GM19025 (cell line): ENCODE data around the gene GFRA4.
"Not testable (repeated sequence)": the region's sequence is repeated elsewhere in the genome, so short reads cannot be mapped to it uniquely, and the experiment has no call there.

Source experiments
- ATAC-seq: cut with Tn5 transposase; IDR thresholded peaks from one replicate; pipeline ENCODE4 v1.9.1; 2021; ENCODE audit warnings: mild to moderate bottlenecking, low read depth, moderate library complexity; ENCODE audit not compliant: unreplicated experiment

GFRA4 gene

GRCh38 chr20:3628502-3629314 is 34.5 kb downstream of the GFRA4 start:
- no peak for ATAC-seq

- no peak for ATAC-seq
Observed at GRCh38 chr20:3627476-3627875, 35.7 kb downstream of the GFRA4 start.

GRCh38 chr20:3622406-3622805 is 40.8 kb downstream of the GFRA4 start:
- no peak for ATAC-seq

GRCh38 chr20:3621111-3621510 is 42.1 kb downstream of the GFRA4 start:
- ATAC-seq: no peak

- no peak for ATAC-seq
Observed at GRCh38 chr20:3616250-3616649, 46.9 kb downstream of the GFRA4 start.

GRCh38 chr20:3615171-3615840 is 47.9 kb downstream of the GFRA4 start:
- ATAC-seq: not testable (repeated sequence)

GRCh38 chr20:3614466-3614865 is 48.7 kb downstream of the GFRA4 start:
- no peak for ATAC-seq

- ATAC-seq: no peak
Observed at GRCh38 chr20:3613821-3614440, 49.3 kb downstream of the GFRA4 start.

- no peak for ATAC-seq
Observed at GRCh38 chr20:3612795-3613572, 50.2 kb downstream of the GFRA4 start.

GRCh38 chr20:3611901-3612300 is 51.3 kb downstream of the GFRA4 start:
- ATAC-seq: no peak
